Activated T-helper 2 cell treated with anti-CD3 and anti-CD28 coated beads, Interferon-gamma antibody, Interleukin-2, Interleukin-4, amounts not matched to agents 10 μg/mL and 5 μg/mL and 100 μg/mL, durations not matched to agents 14 hours and 24 hours and 36 hours (primary cell): Measurements from ENCODE around the gene LGALS8. TPM values are rescaled to one million over a fixed set of nuclear protein-coding genes. Genes with fewer than 3 reads are reported as not detected.
"Not testable (repeated sequence)": the region's sequence is repeated elsewhere in the genome, so short reads cannot be mapped to it uniquely, and the experiment has no call there.

ENCODE experiments used
- DNase-seq: peaks from one replicate; pipeline ENCODE4 v3.0.0; 2021; ENCODE audit warnings: low spot score
- H3K27ac Mint-ChIP-seq: one replicate; pipeline ENCODE4 v1.8.0; 2021; ENCODE audit warnings: mixed read lengths
- H3K27me3 Mint-ChIP-seq: one replicate; pipeline ENCODE4 v1.8.0; 2021; ENCODE audit warnings: low read depth, mixed read lengths
- H3K36me3 Mint-ChIP-seq: one replicate; pipeline ENCODE4 v1.8.0; 2021; ENCODE audit warnings: low read depth, mixed read lengths
- H3K4me1 Mint-ChIP-seq: one replicate; pipeline ENCODE4 v1.8.0; 2021; ENCODE audit warnings: low read depth, mixed read lengths
- H3K4me3 Mint-ChIP-seq: one replicate; pipeline ENCODE4 v1.8.0; 2021; ENCODE audit warnings: low read depth, mild to moderate bottlenecking, moderate library complexity, mixed read lengths
- H3K9me3 Mint-ChIP-seq: one replicate; pipeline ENCODE4 v1.8.0; 2021; ENCODE audit warnings: mixed read lengths
- intact Hi-C: fragments of 100-400 bp; cut with micrococcal nuclease; formaldehyde crosslinking; loops from one replicate; pipeline ENCODE4 v1.15.1; 2023
- total RNA-seq: library from RNA; stranded (reverse); gene quantifications from 2 replicates; pipeline ENCODE4 v1.2.3, GENCODE V29; 2022

LGALS8 gene
- total RNA-seq: 70.9 and 74.8 TPM in 2 replicates

- peak; percentile 80 for DNase-seq
- Mint-ChIP-seq H3K27me3 (peaks cover 18% of the 10 kb centered on the region), H3K36me3 (peaks cover 26% of the 10 kb centered on the region), H3K9me3 (no peaks in the 10 kb centered on the region), H3K27ac (peak within 1 kb of the TSS; percentile 99), H3K4me1 (peaks cover 14% of the 10 kb centered on the region), H3K4me3 (peak within 1 kb of the TSS; percentile 98)
- intact Hi-C loops: loop anchor here (1.0 to 10.0 kb wide), 4 partner anchors 11 to 419 kb away; partner anchors contain the start of genes ERO1B and HEATR1
Measured at GRCh38 chr1:236523704-236524141, at the start of gene LGALS8. Gene LGALS8 (plus strand): TSS chr1:236523982. CDS start chr1:236526071, 2,089 bp downstream.

- intact Hi-C loops: no loop called here
- no peaks in the 10 kb centered on the region for H3K4me1 Mint-ChIP-seq
- no peak for DNase-seq
- H3K9me3 Mint-ChIP-seq: no peaks in the 10 kb centered on the region
- H3K27me3 Mint-ChIP-seq: no peaks in the 10 kb centered on the region
- no peak overlapping the region for H3K4me3 Mint-ChIP-seq
- peaks cover 26% of the 10 kb centered on the region for H3K36me3 Mint-ChIP-seq
- no peak overlapping the region for H3K27ac Mint-ChIP-seq
Measured at GRCh38 chr1:236476019-236476418, 47.8 kb upstream of the LGALS8 start.

- peaks cover under 1% of the 10 kb centered on the region for H3K4me1 Mint-ChIP-seq
- intact Hi-C loops: no loop called here
Measured at GRCh38 chr1:236480758-236481436, 42.9 kb upstream of the LGALS8 start.

DNA sequence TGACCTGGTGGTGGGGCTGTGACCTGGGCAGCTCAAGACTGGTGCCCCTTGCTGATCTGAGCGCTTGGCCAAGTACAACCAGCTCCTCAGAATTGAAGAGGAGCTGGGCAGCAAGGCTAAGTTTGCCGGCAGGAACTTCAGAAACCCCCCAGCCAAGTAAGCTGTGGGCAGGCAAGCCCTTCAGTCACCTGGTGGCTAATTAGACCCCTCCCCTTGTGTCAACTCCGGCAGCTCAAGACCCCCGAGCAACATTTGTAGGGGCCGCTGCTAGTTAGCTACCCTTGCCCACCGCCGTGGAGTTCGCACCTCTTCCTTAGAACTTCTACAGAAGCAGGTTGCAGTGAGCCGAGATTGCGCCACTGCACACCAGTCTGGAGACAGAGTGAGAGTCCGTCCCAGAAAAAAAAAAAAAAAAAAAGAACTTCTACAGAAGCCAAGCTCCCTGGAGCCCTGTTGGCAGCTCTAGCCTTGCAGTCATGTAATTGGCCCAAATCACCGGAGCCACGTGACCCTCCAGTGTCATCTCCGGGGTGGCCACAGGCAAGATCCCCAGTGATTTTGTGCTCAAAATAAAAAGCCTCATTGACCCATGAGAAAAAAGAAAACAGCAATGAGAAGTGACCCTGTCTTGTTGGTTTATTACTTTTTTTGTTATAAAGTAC is 39.3 kb upstream of the LGALS8 start:
- peaks cover 29% of the 10 kb centered on the region for H3K36me3 Mint-ChIP-seq
- intact Hi-C loops: no loop called here
- no peak overlapping the region for H3K27ac Mint-ChIP-seq
- peaks cover 8% of the 10 kb centered on the region for H3K4me1 Mint-ChIP-seq
- H3K4me3 Mint-ChIP-seq: no peak overlapping the region
- H3K9me3 Mint-ChIP-seq: no peaks in the 10 kb centered on the region
- H3K27me3 Mint-ChIP-seq: no peaks in the 10 kb centered on the region
- DNase-seq: no peak

More at GRCh38 chr1:236480758-236481436, 42.9 kb upstream of the LGALS8 start:
- DNase-seq: no peak
- no peak overlapping the region for H3K4me3 Mint-ChIP-seq
- H3K36me3 Mint-ChIP-seq: peaks cover 36% of the 10 kb centered on the region
- no peak overlapping the region for H3K27ac Mint-ChIP-seq
- H3K27me3 Mint-ChIP-seq: no peaks in the 10 kb centered on the region
- H3K9me3 Mint-ChIP-seq: no peaks in the 10 kb centered on the region

DNA sequence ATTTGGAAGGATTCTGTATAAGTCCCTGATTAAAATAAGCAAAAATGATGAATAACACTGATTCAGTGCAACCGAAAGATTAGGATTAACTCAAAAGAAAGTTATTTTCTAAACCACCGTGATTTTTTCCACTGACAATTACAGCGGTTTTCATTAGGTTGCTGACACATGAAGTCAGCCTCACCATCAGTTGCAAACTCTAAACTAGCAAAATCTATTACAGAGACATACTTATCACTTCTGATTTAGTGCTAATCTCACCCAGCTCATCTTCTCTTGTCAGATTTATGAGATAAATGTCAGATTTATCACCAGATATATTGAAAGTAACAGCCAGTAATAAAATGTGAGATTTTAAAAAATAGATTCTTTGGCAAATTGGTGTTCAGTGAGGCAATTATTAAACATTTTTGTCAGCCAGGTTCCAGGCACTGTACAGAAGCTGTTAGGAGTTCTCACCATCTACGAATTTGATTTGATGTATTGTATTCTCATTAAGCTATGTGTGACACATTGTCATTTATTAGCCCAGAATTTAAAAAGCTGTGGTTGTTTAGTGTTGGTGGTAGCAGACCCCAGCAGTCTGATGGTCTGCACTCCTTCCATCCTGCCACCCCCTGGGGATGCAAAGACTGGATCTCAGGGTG is 37.3 kb upstream of the LGALS8 start:
- intact Hi-C loops: loop anchor here (5.0 kb wide), 1 partner anchor 89 kb away; no protein-coding TSS in a partner anchor
- H3K4me1 Mint-ChIP-seq: peaks cover 16% of the 10 kb centered on the region
- no peaks in the 10 kb centered on the region for H3K9me3 Mint-ChIP-seq
- H3K27me3 Mint-ChIP-seq: peaks cover 8% of the 10 kb centered on the region
- no peak overlapping the region for H3K4me3 Mint-ChIP-seq
- H3K27ac Mint-ChIP-seq: no peak overlapping the region
- DNase-seq: no peak
- peaks cover 29% of the 10 kb centered on the region for H3K36me3 Mint-ChIP-seq

GRCh38 chr1:236489161-236489560 is 34.6 kb upstream of the LGALS8 start:
- H3K27me3 Mint-ChIP-seq: peaks cover 18% of the 10 kb centered on the region
- H3K36me3 Mint-ChIP-seq, H3K27ac Mint-ChIP-seq, H3K9me3 Mint-ChIP-seq, DNase-seq, H3K4me3 Mint-ChIP-seq: not testable (repeated sequence)
- peaks cover 18% of the 10 kb centered on the region for H3K4me1 Mint-ChIP-seq
- intact Hi-C loops: loop anchor here (5.0 kb wide), 1 partner anchor 92 kb away; no protein-coding TSS in a partner anchor

DNA sequence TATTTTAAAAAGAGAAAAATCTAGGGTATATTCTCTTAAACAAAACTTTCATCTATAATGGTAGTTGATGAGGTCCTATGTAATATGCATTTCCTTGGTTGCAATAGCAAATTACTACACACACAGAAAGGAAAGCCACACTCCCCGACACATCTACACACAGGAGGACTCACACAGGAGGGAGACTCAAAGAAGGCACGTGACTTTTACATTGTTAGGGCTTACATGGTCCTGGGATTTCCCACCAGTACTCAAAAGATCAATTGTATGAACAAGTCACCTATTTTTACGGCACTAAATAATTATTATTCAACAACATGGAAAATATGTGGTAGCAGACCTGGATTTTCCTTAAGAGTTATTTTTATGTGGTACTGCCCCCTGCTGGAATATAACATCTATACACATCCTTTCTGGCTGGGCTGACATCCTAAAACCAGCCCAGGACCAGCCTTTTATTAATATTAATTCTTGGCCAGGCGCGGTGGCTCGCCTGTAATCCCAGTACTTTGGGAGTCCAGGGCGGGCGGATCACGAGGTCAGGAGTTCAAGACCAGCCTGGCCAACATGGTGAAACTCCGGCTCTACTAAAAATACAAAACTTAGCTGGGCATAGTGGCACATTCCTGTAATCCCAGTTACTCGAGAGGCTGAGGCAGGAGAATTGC is 33.9 kb upstream of the LGALS8 start:
- intact Hi-C loops: loop anchor here (1.0 to 5.0 kb wide), 2 partner anchors 93 to 381 kb away; no protein-coding TSS in a partner anchor
- peaks cover 18% of the 10 kb centered on the region for H3K4me1 Mint-ChIP-seq
- H3K27ac Mint-ChIP-seq: no peak overlapping the region
- no peak overlapping the region for H3K4me3 Mint-ChIP-seq
- no peaks in the 10 kb centered on the region for H3K9me3 Mint-ChIP-seq
- peaks cover 2% of the 10 kb centered on the region for H3K36me3 Mint-ChIP-seq
- DNase-seq: no peak
- peaks cover 20% of the 10 kb centered on the region for H3K27me3 Mint-ChIP-seq

DNA sequence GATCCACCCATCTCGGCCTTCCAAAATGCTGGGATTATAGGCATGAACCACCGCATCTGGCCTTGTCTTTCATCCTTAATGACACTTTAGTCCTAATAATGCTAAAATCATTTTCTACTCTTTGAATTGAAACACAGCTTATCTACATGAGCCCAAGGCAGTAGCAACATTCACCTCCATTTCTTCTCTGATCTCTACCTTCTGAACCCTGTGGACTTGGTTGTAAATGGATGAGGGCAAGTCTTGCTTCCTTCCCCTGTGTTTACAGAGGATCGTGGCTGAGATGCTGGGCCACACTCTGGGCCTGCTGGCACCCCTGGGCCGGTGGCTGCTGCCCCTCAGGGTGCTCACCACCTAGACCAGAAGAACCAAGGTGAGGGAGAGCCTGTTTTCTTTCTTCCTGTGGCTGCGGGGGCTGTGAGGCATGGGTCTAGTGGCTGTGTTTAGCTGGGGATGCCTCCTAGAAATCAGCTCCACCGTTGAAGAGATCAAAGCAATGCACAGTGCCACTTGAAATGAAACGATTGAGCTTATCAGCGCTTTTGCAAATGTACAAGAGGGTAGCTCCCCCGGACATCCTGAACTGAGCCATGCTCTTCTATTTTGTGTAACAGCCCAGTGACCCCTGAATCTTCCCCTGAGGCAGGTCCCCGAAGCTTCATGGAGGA is 32.2 kb upstream of the LGALS8 start:
- intact Hi-C loops: no loop called here
- Mint-ChIP-seq H3K9me3 (no peaks in the 10 kb centered on the region), H3K4me3 (no peak overlapping the region), H3K27ac (no peak overlapping the region), H3K4me1 (peaks cover 15% of the 10 kb centered on the region), H3K27me3 (peaks cover 24% of the 10 kb centered on the region), H3K36me3 (no peaks in the 10 kb centered on the region)
- DNase-seq: no peak

GRCh38 chr1:236492378-236492777 is 31.4 kb upstream of the LGALS8 start:
- H3K36me3 Mint-ChIP-seq: no peaks in the 10 kb centered on the region
- intact Hi-C loops: no loop called here
- H3K27ac Mint-ChIP-seq: no peak overlapping the region
- no peak overlapping the region for H3K4me3 Mint-ChIP-seq
- peaks cover 13% of the 10 kb centered on the region for H3K4me1 Mint-ChIP-seq
- DNase-seq: no peak
- H3K9me3 Mint-ChIP-seq: no peaks in the 10 kb centered on the region
- peaks cover 25% of the 10 kb centered on the region for H3K27me3 Mint-ChIP-seq

DNA sequence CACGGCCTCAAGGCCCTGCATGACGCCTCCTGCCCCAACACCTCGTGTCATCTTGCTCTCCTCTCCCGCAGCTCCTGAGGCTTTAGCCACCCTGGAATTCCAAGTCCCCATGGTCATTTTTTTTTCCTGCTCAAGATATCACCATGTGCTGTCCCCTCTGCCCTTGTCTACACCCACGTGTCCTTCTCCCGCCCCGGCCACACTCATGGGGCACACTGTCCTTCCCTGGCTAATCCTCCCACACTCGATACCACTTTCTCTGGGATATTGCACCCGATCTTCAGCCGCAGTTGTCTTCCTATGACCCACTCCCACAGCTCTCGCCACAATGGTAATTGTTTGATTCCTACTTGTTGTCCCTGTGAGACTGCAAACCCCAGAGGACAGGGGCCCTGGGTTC is 29.7 kb upstream of the LGALS8 start:
- peaks cover 25% of the 10 kb centered on the region for H3K27me3 Mint-ChIP-seq
- H3K27ac Mint-ChIP-seq: no peak overlapping the region
- H3K4me3 Mint-ChIP-seq: no peak overlapping the region
- H3K4me1 Mint-ChIP-seq: peaks cover 10% of the 10 kb centered on the region
- H3K9me3 Mint-ChIP-seq: no peaks in the 10 kb centered on the region
- intact Hi-C loops: no loop called here
- no peak for DNase-seq
- no peaks in the 10 kb centered on the region for H3K36me3 Mint-ChIP-seq

- H3K4me1 Mint-ChIP-seq: peaks cover 7% of the 10 kb centered on the region
- DNase-seq: no peak
- intact Hi-C loops: no loop called here
- H3K36me3 Mint-ChIP-seq: no peaks in the 10 kb centered on the region
- H3K9me3 Mint-ChIP-seq: no peaks in the 10 kb centered on the region
- H3K27ac Mint-ChIP-seq: no peak overlapping the region
- H3K27me3 Mint-ChIP-seq: peaks cover 25% of the 10 kb centered on the region
- H3K4me3 Mint-ChIP-seq: no peak overlapping the region
Measured at GRCh38 chr1:236494586-236495466, 29.0 kb upstream of the LGALS8 start.
